IMR-90 (cell line): Measurements from ENCODE around the gene CD300H. TPM values are rescaled to one million over a fixed set of nuclear protein-coding genes. Genes with fewer than 3 reads are reported as not detected.

Experiments used
- ATAC-seq: fragments of 200-7000 bp; cut with Tn5 transposase; 2 replicates; pipeline ENCODE4 v1.9.1; 2020; ENCODE audit warnings: low read depth, mild to moderate bottlenecking, moderate library complexity
- BruUV-seq: library from RNA; stranded (reverse); fragments of 400-500 nt; replicated peaks from 2 replicates; lab custom pipeline; 2021; lab: Mats Ljungman, UMichigan
- CTCF ChIA-PET: fragments of 300-600 bp; formaldehyde crosslinking; extraction: SDS; loops from one replicate; lab custom pipeline; 2021; ENCODE audit warnings: antibody characterized with exemption; lab: Yijun Ruan, JAX
- POLR2A ChIA-PET: fragments of 300-600 bp; sonication (Branson Sonifier 250); formaldehyde crosslinking; loops from one replicate; lab custom pipeline; 2022; ENCODE audit warnings: antibody characterized with exemption; ENCODE audit not compliant: unreplicated experiment; lab: Charles Lee
- DNase-seq: peaks from one replicate; pipeline ENCODE4 v3.0.0; 2013
- H2AFZ ChIP-seq: replicated peaks from 2 replicates; pipeline ENCODE3; 2013; ENCODE audit warnings: low read length, mild to moderate bottlenecking; ENCODE audit not compliant: poor library complexity
- H2AK5ac ChIP-seq: 2 replicates; pipeline ENCODE4 v1.6.1; 2013; ENCODE audit warnings: low read depth, low read length, inconsistent platforms
- H2AK9ac ChIP-seq: replicated peaks from 2 replicates; pipeline ENCODE3; 2013; ENCODE audit warnings: mild to moderate bottlenecking, low read depth, low read length, moderate library complexity; ENCODE audit not compliant: poor library complexity
- H2BK120ac ChIP-seq: 2 replicates; pipeline ENCODE4 v1.6.1; 2013; ENCODE audit warnings: low read depth, low read length, inconsistent platforms
- H2BK15ac ChIP-seq: 3 replicates; pipeline ENCODE4 v1.6.1; 2013; ENCODE audit warnings: low read depth, low read length, inconsistent platforms
- H2BK20ac ChIP-seq: 2 replicates; pipeline ENCODE4 v1.6.1; 2013; ENCODE audit warnings: low read depth, mild to moderate bottlenecking, inconsistent platforms, low read length, moderate library complexity
- H2BK5ac ChIP-seq: 2 replicates; pipeline ENCODE4 v1.6.1; 2013; ENCODE audit warnings: mild to moderate bottlenecking, low read depth, low read length, inconsistent platforms; ENCODE audit not compliant: poor library complexity, severe bottlenecking
- H3K14ac ChIP-seq: replicated peaks from 2 replicates; pipeline ENCODE4 v1.6.1; 2013; ENCODE audit warnings: low read depth, low read length, inconsistent platforms
- H3K18ac ChIP-seq: 2 replicates; pipeline ENCODE4 v1.6.1; 2013; ENCODE audit warnings: low read depth, low read length, control low read depth
- H3K23ac ChIP-seq: 2 replicates; pipeline ENCODE4 v1.6.1; 2013; ENCODE audit warnings: low read depth, low read length, inconsistent platforms
- H3K27ac ChIP-seq: 2 replicates; pipeline ENCODE4 v1.5.1; 2013; ENCODE audit warnings: mild to moderate bottlenecking, control low read depth, low read length; ENCODE audit not compliant: insufficient read depth
- H3K27me3 ChIP-seq: 2 replicates; pipeline ENCODE4 v1.6.1; 2013; ENCODE audit warnings: low read length; ENCODE audit not compliant: control insufficient read depth, insufficient read depth
- H3K36me3 ChIP-seq: 2 replicates; pipeline ENCODE4 v1.6.1; 2013; ENCODE audit warnings: low read length, mixed read lengths; ENCODE audit not compliant: control insufficient read depth, insufficient read depth
- H3K4ac ChIP-seq: 2 replicates; pipeline ENCODE4 v1.6.1; 2013; ENCODE audit warnings: low read depth, low read length, inconsistent platforms
- H3K4me1 ChIP-seq: 2 replicates; pipeline ENCODE4 v1.6.1; 2013; ENCODE audit warnings: low read length, mixed read lengths; ENCODE audit not compliant: control insufficient read depth, insufficient read depth
- H3K4me2 ChIP-seq: 2 replicates; pipeline ENCODE4 v1.6.1; 2013; ENCODE audit warnings: low read depth, mild to moderate bottlenecking, control low read depth, low read length, moderate library complexity
- H3K4me3 ChIP-seq: 2 replicates; pipeline ENCODE4 v1.5.1; 2013; ENCODE audit warnings: low read depth, mild to moderate bottlenecking, control low read depth, low read length, moderate library complexity; ENCODE audit not compliant: insufficient read depth
- H3K56ac ChIP-seq: 2 replicates; pipeline ENCODE4 v1.6.1; 2013; ENCODE audit warnings: low read length, inconsistent platforms; ENCODE audit not compliant: insufficient read depth; ENCODE audit errors: extremely low read depth
- H3K79me1 ChIP-seq, 2 experiments: 2 replicates each; pipeline ENCODE4 v1.6.1; 2013; ENCODE audit warnings: low read length in 2 of 2, inconsistent platforms in 1 of 2, low read depth in 1 of 2
- H3K9ac ChIP-seq: 2 replicates; pipeline ENCODE4 v1.6.1; 2013; ENCODE audit warnings: low read depth, low read length, control low read depth
- H3K9me1 ChIP-seq: 2 replicates; pipeline ENCODE4 v1.6.1; 2013; ENCODE audit warnings: low read length, inconsistent platforms; ENCODE audit not compliant: insufficient read depth
- H3K9me3 ChIP-seq: 2 replicates; pipeline ENCODE4 v1.6.1; 2013; ENCODE audit warnings: low read length; ENCODE audit not compliant: control insufficient read depth, insufficient read depth
- H4K20me1 ChIP-seq: 2 replicates; pipeline ENCODE4 v1.6.1; 2013; ENCODE audit warnings: low read length, inconsistent platforms; ENCODE audit not compliant: insufficient read depth
- H4K5ac ChIP-seq: 2 replicates; pipeline ENCODE4 v1.6.1; 2013; ENCODE audit warnings: mild to moderate bottlenecking, low read depth, low read length, control low read depth
- H4K8ac ChIP-seq, 2 experiments: 2 replicates each; pipeline ENCODE4 v1.6.1; 2013; ENCODE audit warnings: low read depth in 2 of 2, low read length in 2 of 2, control low read depth in 1 of 2, inconsistent platforms in 1 of 2
- H4K91ac ChIP-seq: 2 replicates; pipeline ENCODE4 v1.6.1; 2013; ENCODE audit warnings: low read depth, low read length, inconsistent platforms; ENCODE audit not compliant: insufficient read depth
- BHLHE40 ChIP-seq: fragments of 150-350 bp; IDR thresholded peaks from 2 replicates; pipeline ENCODE4 v1.6.1; 2016; ENCODE audit warnings: mild to moderate bottlenecking, low read depth, low read length
- CEBPB ChIP-seq: IDR thresholded peaks from 2 replicates; pipeline ENCODE4 v1.6.1; 2012; ENCODE audit warnings: low read depth, low read length, improper control_type of control experiment
- CHD1 ChIP-seq: IDR thresholded peaks from 2 replicates; pipeline ENCODE4 v1.6.1; 2012; ENCODE audit warnings: low read depth, low read length, improper control_type of control experiment
- CTCF ChIP-seq: conservative IDR thresholded peaks from 2 replicates; pipeline ENCODE4 v1.5.1; 2012; ENCODE audit warnings: mild to moderate bottlenecking, low read depth, low read length, improper control_type of control experiment
- MAFK ChIP-seq: IDR thresholded peaks from 2 replicates; pipeline ENCODE4 v1.6.1; 2012; ENCODE audit warnings: low read depth, low read length, improper control_type of control experiment
- MAZ ChIP-seq: IDR thresholded peaks from 2 replicates; pipeline ENCODE4 v1.6.1; 2012; ENCODE audit warnings: low read depth, mild to moderate bottlenecking, low read length, improper control_type of control experiment, moderate library complexity, borderline replicate concordance
- MXI1 ChIP-seq: IDR thresholded peaks from 2 replicates; pipeline ENCODE4 v1.6.1; 2012; ENCODE audit warnings: low read depth, mild to moderate bottlenecking, low read length, moderate library complexity, borderline replicate concordance
- NFE2L2 ChIP-seq: fragments of 150-350 bp; IDR thresholded peaks from 2 replicates; pipeline ENCODE4 v1.6.1; 2016; ENCODE audit warnings: low read depth, mild to moderate bottlenecking, low read length
- RFX5 ChIP-seq: IDR thresholded peaks from 2 replicates; pipeline ENCODE4 v1.8.0; 2012; ENCODE audit warnings: low read depth, mild to moderate bottlenecking, low read length, moderate library complexity
- SMC3 ChIP-seq: fragments of 150-350 bp; IDR thresholded peaks from 2 replicates; pipeline ENCODE4 v1.6.1; 2016; ENCODE audit warnings: low read depth, mild to moderate bottlenecking, antibody characterized with exemption, low read length, moderate library complexity
- USF2 ChIP-seq: fragments of 150-350 bp; IDR thresholded peaks from 2 replicates; pipeline ENCODE4 v1.6.1; 2017; ENCODE audit warnings: mild to moderate bottlenecking, antibody characterized with exemption, low read length, low read depth
- WGBS, 2 experiments: methylation state at CpG; one replicate each; pipeline versions ENCODE4 v1.1.5 to v1.1.7; 2013; ENCODE audit warnings: missing lambda C conversion rate in 2 of 2; ENCODE audit not compliant: insufficient read length in 1 of 2; ENCODE audit errors: extremely low coverage in 2 of 2; 5-methylcytosine and 5-hydroxymethylcytosine counted together
- dilution Hi-C: fragments of 300-500 bp; cut with HindIII; formaldehyde crosslinking; loops from one replicate; pipeline ENCODE4 v1.14.3; 2018; ENCODE audit warnings: low sequenced_read_pairs; ENCODE audit not compliant: unreplicated experiment
- in situ Hi-C: fragments of 300-500 bp; cut with MboI; formaldehyde crosslinking; loops from 3 replicates; pipeline ENCODE4 v1.14.3; 2019; ENCODE audit warnings: low sequenced_read_pairs, inconsistent platforms, mixed read lengths
- intact Hi-C: fragments of 100-400 bp; cut with micrococcal nuclease; formaldehyde crosslinking; loops from 2 replicates; pipeline ENCODE4 v1.10.0; 2022
- polyA plus RNA-seq, 3 experiments: library from polyadenylated mRNA; depleted of rRNA; stranded (reverse); fragments of >200 nt; gene quantifications; 2 replicates each; pipeline ENCODE4 v1.2.3, GENCODE V29; 2012; ENCODE audit warnings: low replicate concordance in 1 of 3
- total RNA-seq: library from RNA; depleted of rRNA; stranded (reverse); fragments of >200 nt; gene quantifications from 2 replicates; pipeline ENCODE4 v1.2.3, GENCODE V29; 2012
- TF ChIP-seq, protein P1 (sequence below): fragments of 150-350 bp; IDR thresholded peaks from 2 replicates; pipeline ENCODE4 v1.6.1; 2016; ENCODE audit warnings: low read depth, mild to moderate bottlenecking, low read length, moderate library complexity, borderline replicate concordance

The CD300H gene
- total and polyA plus RNA-seq, 2 of the 4 experiments (the other 2 are of a cell fraction) = not detected

DNA sequence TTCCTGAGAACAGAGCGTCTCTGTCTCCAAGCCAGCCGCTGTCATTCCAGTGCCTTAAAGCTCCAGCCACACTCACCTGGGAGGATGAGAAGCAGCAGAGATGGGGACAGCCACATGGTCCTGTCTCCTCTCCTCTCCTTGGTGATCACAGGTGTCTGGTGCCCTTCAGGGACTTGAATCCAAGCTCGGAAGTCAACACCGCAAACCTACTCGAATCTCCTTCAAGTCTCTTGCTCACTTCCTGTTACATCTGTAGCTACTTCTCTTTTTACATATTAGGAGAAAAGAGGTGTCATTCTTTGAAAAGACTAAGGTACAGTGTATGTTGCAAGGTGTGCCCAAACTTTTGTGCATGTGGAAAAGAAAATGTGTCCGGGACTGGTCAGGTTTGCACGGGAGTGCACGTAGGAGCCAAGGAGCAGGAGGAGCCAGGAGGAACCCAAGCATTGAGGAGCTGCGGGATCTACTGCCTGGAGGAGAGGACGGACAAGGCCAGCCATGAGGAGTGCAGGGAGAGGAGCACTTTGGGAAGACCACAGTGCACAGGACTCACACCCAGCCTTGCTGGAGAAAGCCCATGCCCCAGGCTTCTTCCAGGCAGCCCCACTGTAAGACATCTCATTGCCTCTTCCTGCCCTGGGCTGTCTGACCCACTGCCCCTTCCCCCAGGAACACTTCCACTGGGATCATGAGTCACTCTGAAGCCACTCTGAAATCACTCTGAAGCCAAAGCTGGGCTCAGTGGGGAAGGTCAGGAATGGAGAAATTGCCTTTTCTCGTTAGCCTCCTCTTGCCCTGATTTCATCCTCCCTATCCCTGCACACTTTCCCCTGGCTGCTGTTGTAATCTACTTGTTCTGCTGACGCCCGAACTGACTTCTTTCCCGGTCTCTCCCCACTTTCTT, 25.0 kb upstream of the CD300H start, which contains the start of gene CD300LD (continued):
- TF ChIP-seq CEBPB = no peak

DNA sequence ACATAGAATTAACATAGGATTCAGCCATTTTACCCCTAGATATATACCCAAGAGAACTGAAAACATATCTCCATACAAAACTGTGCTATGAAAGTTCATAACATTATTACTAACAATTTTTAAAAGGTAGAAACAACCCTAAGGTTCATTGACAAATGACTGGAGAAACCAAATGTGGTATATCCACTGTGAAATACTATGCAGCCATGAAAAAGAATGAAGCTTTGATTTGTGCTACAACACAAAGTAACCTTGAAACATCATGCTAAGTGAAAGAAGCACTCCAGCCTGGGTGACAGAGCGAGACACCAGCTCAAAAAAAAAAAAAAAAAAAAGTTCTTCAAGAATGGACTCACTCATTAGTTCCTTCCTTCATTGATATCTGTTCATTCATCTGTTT, 24.2 kb upstream of the CD300H start:
- no peak overlapping the region for H4K5ac ChIP-seq
- H3K18ac ChIP-seq = no peak overlapping the region
- no peak overlapping the region for H3K56ac ChIP-seq
- no peak overlapping the region for H2AK5ac ChIP-seq
- peaks cover 9% of the 10 kb centered on the region for H3K9me3 ChIP-seq
- ChIA-PET CTCF (no interaction called here), POLR2A (no interaction called here)
- no peak overlapping the region for H2BK15ac ChIP-seq
- H3K79me1 ChIP-seq = no peaks in the 10 kb centered on the region
- intact Hi-C loops = no loop called here
- H2BK20ac ChIP-seq = no peak overlapping the region
- H3K9me1 ChIP-seq = no peaks in the 10 kb centered on the region
- H3K23ac ChIP-seq = no peak overlapping the region
- H3K36me3 ChIP-seq = no peaks in the 10 kb centered on the region
- ATAC-seq = no peak
- no peak overlapping the region for H3K4ac ChIP-seq
- H3K9ac ChIP-seq = no peak overlapping the region
- dilution Hi-C loops = no loop called here
- no peak overlapping the region for H3K4me2 ChIP-seq
- in situ Hi-C loops = no loop called here
- H4K20me1 ChIP-seq = no peaks in the 10 kb centered on the region
- no peak overlapping the region for H4K8ac ChIP-seq
- no peak overlapping the region for H2AK9ac ChIP-seq
- no peaks in the 10 kb centered on the region for H3K27me3 ChIP-seq
- no TSS peak for BruUV-seq
- no peak overlapping the region for H4K91ac ChIP-seq
- H2AFZ ChIP-seq = no peak overlapping the region
- no peak overlapping the region for H2BK5ac ChIP-seq
- WGBS, 2 experiments = no CpG with 5 or more reads among the region's 1 CpG
- H3K14ac ChIP-seq = no peak overlapping the region
- DNase-seq = no peak
- H2BK120ac ChIP-seq = no peak overlapping the region
- H3K4me1 ChIP-seq = no peaks in the 10 kb centered on the region
- H3K4me3 ChIP-seq = no peak overlapping the region
- no peak overlapping the region for H3K27ac ChIP-seq
- TF ChIP-seq USF2 (no peak), MAZ (no peak), RFX5 (no peak), MXI1 (no peak), MAFK (no peak), CTCF (no peak), CHD1 (no peak), SMC3 (no peak), NFE2L2 (no peak), BHLHE40 (no peak), CEBPB (no peak)
- TF ChIP-seq, protein P1, sequence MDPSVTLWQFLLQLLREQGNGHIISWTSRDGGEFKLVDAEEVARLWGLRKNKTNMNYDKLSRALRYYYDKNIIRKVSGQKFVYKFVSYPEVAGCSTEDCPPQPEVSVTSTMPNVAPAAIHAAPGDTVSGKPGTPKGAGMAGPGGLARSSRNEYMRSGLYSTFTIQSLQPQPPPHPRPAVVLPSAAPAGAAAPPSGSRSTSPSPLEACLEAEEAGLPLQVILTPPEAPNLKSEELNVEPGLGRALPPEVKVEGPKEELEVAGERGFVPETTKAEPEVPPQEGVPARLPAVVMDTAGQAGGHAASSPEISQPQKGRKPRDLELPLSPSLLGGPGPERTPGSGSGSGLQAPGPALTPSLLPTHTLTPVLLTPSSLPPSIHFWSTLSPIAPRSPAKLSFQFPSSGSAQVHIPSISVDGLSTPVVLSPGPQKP = no peak
